GM12878 (cell line): ENCODE data around the gene TECR. TPM values are rescaled to one million over a fixed set of nuclear protein-coding genes. Genes with fewer than 3 reads are reported as not detected.

Experiments
- BRCA1 ChIP-seq: IDR thresholded peaks from 2 replicates; pipeline ENCODE4 v1.6.1; 2011; ENCODE audit warnings: low read depth, low read length, improper control_type of control experiment
- CUX1 ChIP-seq: IDR thresholded peaks from 2 replicates; pipeline ENCODE4 v1.6.1; 2012; ENCODE audit warnings: improper control_type of control experiment, low read depth, low read length; ENCODE audit not compliant: insufficient replicate concordance
- IKZF2 ChIP-seq, 2 experiments: fragments of 450-650 bp; IDR thresholded peaks; 2 replicates each; pipeline ENCODE4 v1.6.1; 2017; ENCODE audit warnings: mild to moderate bottlenecking in 2 of 2, moderate library complexity in 2 of 2
- KLF5 ChIP-seq: fragments of 450-650 bp; IDR thresholded peaks from 2 replicates; pipeline ENCODE4 v1.6.1; 2014; ENCODE audit warnings: mild to moderate bottlenecking; ENCODE audit not compliant: partially characterized antibody
- MAX ChIP-seq: IDR thresholded peaks from 2 replicates; pipeline ENCODE4 v1.6.1; 2012; ENCODE audit warnings: low read depth, low read length, improper control_type of control experiment
- MYC ChIP-seq: IDR thresholded peaks from 2 replicates; pipeline ENCODE4 v1.6.1; 2011; ENCODE audit warnings: mild to moderate bottlenecking, low read length, moderate library complexity, inconsistent platforms; ENCODE audit not compliant: insufficient read depth, insufficient replicate concordance, insufficient read length, severe bottlenecking
- PAX5 ChIP-seq: IDR thresholded peaks from 2 replicates; pipeline ENCODE4 v1.6.1; 2011; ENCODE audit warnings: low read depth, low read length, borderline replicate concordance
- POU2F2 ChIP-seq: IDR thresholded peaks from 3 replicates; pipeline ENCODE4 v1.6.1; 2011; ENCODE audit warnings: low read depth, mild to moderate bottlenecking, low read length, borderline replicate concordance
- REST ChIP-seq: IDR thresholded peaks from 2 replicates; pipeline ENCODE4 v1.6.1; 2012; ENCODE audit warnings: mild to moderate bottlenecking, low read depth, low read length
- SMC3 ChIP-seq: IDR thresholded peaks from 2 replicates; pipeline ENCODE4 v1.6.1; 2011; ENCODE audit warnings: low read length, improper control_type of control experiment, borderline replicate concordance
- STAT1 ChIP-seq: fragments of 450-650 bp; conservative IDR thresholded peaks from 2 replicates; pipeline ENCODE4 v1.6.1; 2014; ENCODE audit warnings: antibody characterized with exemption, mild to moderate bottlenecking
- ZBTB33 ChIP-seq: fragments of 450-650 bp; IDR thresholded peaks from 2 replicates; pipeline ENCODE4 v1.6.1; 2017; ENCODE audit warnings: mild to moderate bottlenecking
- ZBTB40 ChIP-seq: fragments of 450-650 bp; IDR thresholded peaks from 2 replicates; pipeline ENCODE4 v1.6.1; 2016; ENCODE audit warnings: mild to moderate bottlenecking, moderate library complexity, borderline replicate concordance
- ZNF217 ChIP-seq: fragments of 450-650 bp; IDR thresholded peaks from 2 replicates; pipeline ENCODE4 v1.6.1; 2017; ENCODE audit warnings: antibody characterized with exemption, mild to moderate bottlenecking
- polyA plus RNA-seq, 11 experiments: library from polyadenylated mRNA; depleted of rRNA in 4 of 11; unstranded in 6 of 11; stranded (reverse) in 5 of 11; fragments of >200 nt; fragmentation: Nextera tagmentation in 4 of 11; fragmentation: Illumina TruSeq in 1 of 11; extraction: Ambion mirVana in 4 of 11; extraction: Trizol in 1 of 11; gene quantifications; 1 replicate in 1 of 11; 2 replicates in 10 of 11; pipeline versions ENCODE4 v1.2.1 to v1.2.3, GENCODE V29; 2011 to 2016; ENCODE audit warnings: inconsistent platforms in 2 of 11, missing spikeins in 2 of 11, low read depth in 1 of 11
- total RNA-seq, 4 experiments: library from RNA; depleted of rRNA in 3 of 4; stranded (reverse); fragments of >200 nt in 3 of 4; fragmentation: Illumina TruSeq in 1 of 4; extraction: Trizol in 1 of 4; gene quantifications; 2 replicates each; pipeline versions ENCODE4 v1.2.1 to v1.2.3, GENCODE V29; 2013 to 2021

TECR gene
- total and polyA plus RNA-seq, 10 of the 15 experiments (the other 5 are each of a cell fraction or from before 2014, with no cell fraction given) = 9.6 to 157 (median 64.2) TPM

- TF ChIP-seq MAX (no peak), SMC3 (no peak), IKZF2 (IDR thresholded peaks at IDR 0.05) (peak; percentile 85 to 86), POU2F2 (no peak), CUX1 (no peak), REST (no peak), BRCA1 (no peak), ZBTB33 (no peak), STAT1 (no peak), MYC (no peak), ZBTB40 (no peak), KLF5 (no peak), PAX5 (no peak), ZNF217 (peak; percentile 98)
Observed at GRCh38 chr19:14580623-14581237, 51.3 kb downstream of the TECR start (continued).
